Hepatocyte (in vitro differentiated cells): Measurements from ENCODE around the gene SLC2A10.

Source experiments
- EZH2 ChIP-seq: fragments of 200-600 bp; sonication (generic); IDR thresholded peaks from 2 replicates; pipeline ENCODE4 v1.6.1; 2016; ENCODE audit warnings: antibody characterized with exemption, mild to moderate bottlenecking, borderline replicate concordance
- TF ChIP-seq, protein P1 (sequence below): fragments of 200-600 bp; sonication (generic); IDR thresholded peaks from 2 replicates; pipeline ENCODE4 v1.5.1; 2016; ENCODE audit warnings: antibody characterized with exemption, mild to moderate bottlenecking; ENCODE audit not compliant: poor library complexity

GRCh38 chr20:46709055-46709458 lies 392 bp upstream of the SLC2A10 start:
- TF ChIP-seq, protein P1, sequence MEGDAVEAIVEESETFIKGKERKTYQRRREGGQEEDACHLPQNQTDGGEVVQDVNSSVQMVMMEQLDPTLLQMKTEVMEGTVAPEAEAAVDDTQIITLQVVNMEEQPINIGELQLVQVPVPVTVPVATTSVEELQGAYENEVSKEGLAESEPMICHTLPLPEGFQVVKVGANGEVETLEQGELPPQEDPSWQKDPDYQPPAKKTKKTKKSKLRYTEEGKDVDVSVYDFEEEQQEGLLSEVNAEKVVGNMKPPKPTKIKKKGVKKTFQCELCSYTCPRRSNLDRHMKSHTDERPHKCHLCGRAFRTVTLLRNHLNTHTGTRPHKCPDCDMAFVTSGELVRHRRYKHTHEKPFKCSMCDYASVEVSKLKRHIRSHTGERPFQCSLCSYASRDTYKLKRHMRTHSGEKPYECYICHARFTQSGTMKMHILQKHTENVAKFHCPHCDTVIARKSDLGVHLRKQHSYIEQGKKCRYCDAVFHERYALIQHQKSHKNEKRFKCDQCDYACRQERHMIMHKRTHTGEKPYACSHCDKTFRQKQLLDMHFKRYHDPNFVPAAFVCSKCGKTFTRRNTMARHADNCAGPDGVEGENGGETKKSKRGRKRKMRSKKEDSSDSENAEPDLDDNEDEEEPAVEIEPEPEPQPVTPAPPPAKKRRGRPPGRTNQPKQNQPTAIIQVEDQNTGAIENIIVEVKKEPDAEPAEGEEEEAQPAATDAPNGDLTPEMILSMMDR = no peak
- TF ChIP-seq EZH2 = no peak
